Stomach (tissue), 9 donors: ENCODE results near the gene NRP1. TPM values are rescaled to one million over a fixed set of nuclear protein-coding genes. Genes with fewer than 3 reads are reported as not detected.
A peak's percentile ranks its signal among the peaks of the same experiment; 100 is the strongest.

ENCODE experiments used
- DNase-seq, 2 donors: peaks; one replicate each; pipeline versions ENCODE4 v3.0.0 to v3.0.0-alpha.2; 2013 to 2019
- H3K27ac ChIP-seq, 5 donors: fragments of 200-600 bp in 4 of 5; sonication (generic) in 4 of 5; one replicate each; pipeline ENCODE4 v1.5.1; 2013 to 2019; ENCODE audit warnings: mild to moderate bottlenecking in 1 of 5, moderate library complexity in 1 of 5
- H3K27me3 ChIP-seq, 3 donors: fragments of 200-600 bp; sonication (generic); one replicate each; pipeline ENCODE4 v1.5.1; 2017 to 2019; ENCODE audit warnings: mixed run types in 1 of 3
- H3K36me3 ChIP-seq, 4 donors: fragments of 200-600 bp; sonication (generic); 1 replicate in 3 of 4; 2 replicates in 1 of 4; pipeline ENCODE4 v1.5.1; 2016 to 2019
- H3K4me1 ChIP-seq, 4 donors: fragments of 200-600 bp; sonication (generic); one replicate each; pipeline ENCODE4 v1.5.1; 2016 to 2019
- H3K4me3 ChIP-seq, 4 donors: fragments of 200-600 bp; sonication (generic) in 3 of 4; one replicate each; pipeline ENCODE4 v1.5.1; 2016 to 2019; ENCODE audit warnings: mild to moderate bottlenecking in 1 of 4
- H3K9me3 ChIP-seq, 4 donors: fragments of 200-600 bp; sonication (generic); one replicate each; pipeline ENCODE4 v1.5.1; 2016 to 2019
- EP300 ChIP-seq: sonication (generic); formaldehyde crosslinking; IDR thresholded peaks from one replicate; pipeline ENCODE4 v1.6.1; 2017; ENCODE audit warnings: antibody characterized with exemption
- POLR2A ChIP-seq, 4 donors: fragments of 450-650 bp; IDR thresholded peaks; one replicate each; pipeline ENCODE4 v1.6.1; 2016; ENCODE audit warnings: antibody characterized with exemption in 4 of 4, control low read depth in 2 of 4, mild to moderate bottlenecking in 1 of 4, moderate library complexity in 1 of 4
- POLR2AphosphoS5 ChIP-seq, 3 donors: sonication (generic); formaldehyde crosslinking; IDR thresholded peaks; one replicate each; pipeline ENCODE4 v1.6.1; 2016; ENCODE audit warnings: antibody characterized with exemption in 3 of 3
- WGBS, 5 donors: extraction: QIAGEN DNeasy Blood & Tissue Kit in 3 of 5; methylation state at CpG; one replicate each; pipeline versions ENCODE4 v1.1.5 to v1.1.7; 2013 to 2018; 5-methylcytosine and 5-hydroxymethylcytosine counted together
- intact Hi-C: fragments of 100-400 bp; cut with DNase I; formaldehyde crosslinking; loops from one replicate; pipeline ENCODE4 v1.15.1; 2023; ENCODE audit warnings: low total_unique reads
- polyA plus RNA-seq, 3 donors: library from polyadenylated mRNA; stranded (reverse); fragments of 200-250 nt; gene quantifications; one replicate each; pipeline ENCODE4 v1.2.3, GENCODE V29; 2013
- total RNA-seq, 5 donors: library from RNA; depleted of rRNA; stranded (reverse); fragments of >200 nt; gene quantifications; one replicate each; pipeline versions ENCODE4 v1.1.0 to v1.2.3, GENCODE V29; 2014 to 2016
- TF ChIP-seq, protein P1 (sequence below), 7 experiments: fragments of 450-650 bp in 4 of 7; fragments of 200-600 bp in 3 of 7; sonication (generic) in 3 of 7; IDR thresholded peaks; one replicate each; pipeline ENCODE4 v1.5.1; 2016 to 2019; ENCODE audit warnings: antibody characterized with exemption in 7 of 7, control low read depth in 2 of 7, mild to moderate bottlenecking in 1 of 7
- donor health status: healthy with polysubstance abuse.
- donor health status: Bipolar disorder and iron deficiency.
- donor health status: healthy.

NRP1 gene
- total and polyA plus RNA-seq, 8 donors: 4.6 to 94.7 (median 13.0) TPM

DNA sequence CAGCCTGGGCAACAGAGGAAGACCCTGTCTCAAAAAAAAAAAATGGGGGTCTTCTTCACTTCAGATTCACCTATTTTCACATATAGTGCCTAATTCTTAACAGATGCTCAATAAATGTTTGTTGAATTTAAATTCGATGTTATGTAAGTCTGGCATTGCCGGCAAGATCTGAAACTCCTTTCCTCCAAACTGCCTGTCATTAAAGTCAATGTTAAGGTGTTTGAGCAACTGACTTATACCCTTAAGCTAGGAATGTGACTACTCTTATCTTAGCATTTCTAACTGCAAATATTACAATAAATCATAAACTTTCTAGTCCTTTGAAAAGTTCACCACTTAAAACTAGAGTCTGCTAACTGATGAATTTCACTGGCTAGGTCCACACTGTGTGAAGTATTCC is 95.2 kb downstream of the NRP1 start:
- Histone ChIP-seq H3K9me3 (no peaks in the 10 kb centered on the region), H3K36me3 (no peaks in the 10 kb centered on the region), H3K27ac (no peak overlapping the region), H3K27me3 (no peaks in the 10 kb centered on the region), H3K4me1 (peaks cover 4 to 39% (median 25%) of the 10 kb centered on the region in 4 donors), H3K4me3 (no peak overlapping the region)
- 55 to 84% (median 75%) methylated on average over 2 of the region's 2 CpGs for WGBS, 5 donors
- intact Hi-C loops: no loop called here
- TF ChIP-seq POLR2A (IDR thresholded peaks at IDR 0.05) (no peak), POLR2AphosphoS5 (IDR thresholded peaks at IDR 0.05) (no peak), EP300 (no peak)
- TF ChIP-seq, protein P1, sequence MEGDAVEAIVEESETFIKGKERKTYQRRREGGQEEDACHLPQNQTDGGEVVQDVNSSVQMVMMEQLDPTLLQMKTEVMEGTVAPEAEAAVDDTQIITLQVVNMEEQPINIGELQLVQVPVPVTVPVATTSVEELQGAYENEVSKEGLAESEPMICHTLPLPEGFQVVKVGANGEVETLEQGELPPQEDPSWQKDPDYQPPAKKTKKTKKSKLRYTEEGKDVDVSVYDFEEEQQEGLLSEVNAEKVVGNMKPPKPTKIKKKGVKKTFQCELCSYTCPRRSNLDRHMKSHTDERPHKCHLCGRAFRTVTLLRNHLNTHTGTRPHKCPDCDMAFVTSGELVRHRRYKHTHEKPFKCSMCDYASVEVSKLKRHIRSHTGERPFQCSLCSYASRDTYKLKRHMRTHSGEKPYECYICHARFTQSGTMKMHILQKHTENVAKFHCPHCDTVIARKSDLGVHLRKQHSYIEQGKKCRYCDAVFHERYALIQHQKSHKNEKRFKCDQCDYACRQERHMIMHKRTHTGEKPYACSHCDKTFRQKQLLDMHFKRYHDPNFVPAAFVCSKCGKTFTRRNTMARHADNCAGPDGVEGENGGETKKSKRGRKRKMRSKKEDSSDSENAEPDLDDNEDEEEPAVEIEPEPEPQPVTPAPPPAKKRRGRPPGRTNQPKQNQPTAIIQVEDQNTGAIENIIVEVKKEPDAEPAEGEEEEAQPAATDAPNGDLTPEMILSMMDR (IDR thresholded peaks at IDR 0.05): no peak
- no peak for DNase-seq

DNA sequence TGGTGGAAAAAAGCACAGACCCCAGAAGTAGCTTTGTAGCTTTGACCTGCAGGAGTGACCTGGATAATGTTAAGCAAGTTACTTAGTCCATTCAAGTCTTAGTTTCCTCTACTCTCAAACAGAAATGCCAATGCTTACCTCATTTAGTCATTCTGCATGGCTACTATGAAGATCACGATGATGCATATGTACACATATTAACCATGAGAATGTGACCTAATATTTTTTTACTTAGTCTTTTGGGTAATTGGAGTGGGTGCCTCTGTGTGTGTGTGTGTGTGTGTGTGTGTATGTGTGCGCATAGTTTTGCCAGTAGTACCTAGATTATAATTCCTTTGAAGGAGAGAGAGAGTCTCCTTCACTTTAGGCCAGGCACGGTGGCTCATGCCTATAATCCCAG is 95.8 kb downstream of the NRP1 start:
- H3K27ac ChIP-seq: peak overlapping the region in 1 of 5 donors; percentile 8
- intact Hi-C loops: no loop called here
- TF ChIP-seq EP300: no peak
- TF ChIP-seq, protein P1 (IDR thresholded peaks at IDR 0.05): no peak
- no peak for TF ChIP-seq POLR2AphosphoS5 (IDR thresholded peaks at IDR 0.05)
- no peak for TF ChIP-seq POLR2A (IDR thresholded peaks at IDR 0.05)
- H3K9me3 ChIP-seq: no peaks in the 10 kb centered on the region
- 86 to 98% (median 95%) methylated on average over 3 of the region's 3 CpGs for WGBS, 5 donors
- H3K4me3 ChIP-seq: no peak overlapping the region
- no peaks in the 10 kb centered on the region for H3K27me3 ChIP-seq
- no peak for DNase-seq
- no peaks in the 10 kb centered on the region for H3K36me3 ChIP-seq
- H3K4me1 ChIP-seq: peaks cover 4 to 42% (median 26%) of the 10 kb centered on the region in 4 donors

DNA sequence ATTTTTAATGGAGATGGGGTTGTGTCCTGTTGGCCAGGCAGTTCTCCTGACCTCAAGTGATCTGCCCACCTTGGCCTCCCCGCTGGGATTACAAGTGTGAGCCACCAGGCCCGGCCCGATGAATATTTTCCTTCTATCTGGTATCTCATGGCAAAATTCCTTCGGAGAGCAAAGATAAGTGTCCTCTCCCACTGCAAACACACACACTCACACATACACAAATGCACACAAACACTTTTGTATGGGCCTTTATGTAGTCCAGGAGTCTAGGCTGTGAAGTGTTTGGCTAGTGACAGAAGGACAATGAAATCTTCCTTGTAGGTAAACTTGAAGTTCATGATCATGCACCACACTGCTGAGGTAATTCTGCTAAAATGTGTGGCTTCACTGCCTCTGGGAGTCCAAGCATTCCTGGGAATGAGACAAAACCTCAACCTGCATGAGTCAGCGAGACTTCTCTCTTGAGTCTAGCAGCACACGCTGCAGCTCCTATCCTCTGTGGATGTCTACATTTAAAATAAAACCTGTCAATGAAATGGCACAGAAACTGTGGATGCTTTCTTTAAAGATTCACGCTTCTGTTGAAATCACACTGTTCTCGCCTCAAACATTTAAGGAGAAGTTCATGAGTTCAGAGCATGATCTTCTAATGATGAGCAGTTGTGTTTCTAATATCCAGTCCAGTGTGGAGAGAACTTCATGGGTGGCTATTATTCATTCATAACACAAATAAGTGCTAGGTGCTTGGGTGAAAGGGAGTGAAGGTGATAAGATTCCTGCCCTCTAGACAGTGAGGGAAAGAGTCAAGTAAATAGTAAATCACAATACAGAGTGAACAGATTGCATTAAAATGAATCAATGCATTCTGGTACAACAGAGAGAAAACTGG is 96.5 kb downstream of the NRP1 start:
- peak overlapping the region in 1 of 5 donors; percentile 8 for H3K27ac ChIP-seq
- H3K4me1 ChIP-seq: peaks cover 4 to 42% (median 26%) of the 10 kb centered on the region in 4 donors
- no peaks in the 10 kb centered on the region for H3K9me3 ChIP-seq
- H3K36me3 ChIP-seq: no peaks in the 10 kb centered on the region
- no peak for TF ChIP-seq POLR2AphosphoS5 (IDR thresholded peaks at IDR 0.05)
- no peak for TF ChIP-seq POLR2A (IDR thresholded peaks at IDR 0.05)
- TF ChIP-seq, protein P1 (IDR thresholded peaks at IDR 0.05): no peak
- no peak for TF ChIP-seq EP300
- WGBS, 5 donors: 68 to 82% (median 76%) methylated on average over 8 of the region's 8 CpGs
- no peak for DNase-seq
- intact Hi-C loops: no loop called here
- H3K27me3 ChIP-seq: no peaks in the 10 kb centered on the region
- no peak overlapping the region for H3K4me3 ChIP-seq

DNA sequence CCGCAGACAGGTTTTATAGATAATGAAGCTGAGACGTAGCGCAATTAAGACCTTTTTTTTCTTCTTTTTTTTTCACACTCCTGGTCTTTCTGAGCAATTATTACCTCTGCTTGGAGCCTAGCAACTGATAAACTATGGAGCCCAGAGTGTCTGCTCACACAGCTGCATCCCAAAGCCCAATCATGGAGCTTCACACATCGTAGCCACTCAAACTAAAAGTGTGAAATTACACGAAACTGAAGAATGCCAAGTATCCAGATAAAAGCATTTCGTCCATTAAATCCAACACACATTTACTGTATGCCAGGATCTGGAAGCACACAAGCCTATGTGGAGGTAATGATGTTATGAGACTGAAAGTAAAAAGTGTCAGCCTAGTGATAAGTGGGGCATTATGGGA is 97.6 kb downstream of the NRP1 start:
- Histone ChIP-seq H3K27ac (no peak overlapping the region), H3K36me3 (no peaks in the 10 kb centered on the region), H3K9me3 (no peaks in the 10 kb centered on the region), H3K27me3 (no peaks in the 10 kb centered on the region), H3K4me3 (no peak overlapping the region), H3K4me1 (peaks cover 4 to 42% (median 26%) of the 10 kb centered on the region in 4 donors)
- WGBS, 5 donors: 87 to 94% (median 93%) methylated on average over 6 of the region's 6 CpGs
- no peak for DNase-seq
- TF ChIP-seq EP300 (no peak), POLR2A (IDR thresholded peaks at IDR 0.05) (no peak), POLR2AphosphoS5 (IDR thresholded peaks at IDR 0.05) (no peak)
- TF ChIP-seq, protein P1 (IDR thresholded peaks at IDR 0.05): no peak
- intact Hi-C loops: no loop called here
